Epidermal melanocyte (primary cell): ENCODE data around the gene KNSTRN.

Source experiments
- DNase-seq: peaks from one replicate; pipeline ENCODE4 v3.0.0; 2011; ENCODE audit warnings: low spot score; ENCODE audit not compliant: insufficient read length

Gene KNSTRN

GRCh38 chr15:40345867-40346578, 36.5 kb upstream of the KNSTRN start:
- no peak for DNase-seq

GRCh38 chr15:40346579-40347558, 35.7 kb upstream of the KNSTRN start:
- no peak for DNase-seq

- DNase-seq: no peak
These were observed 34.7 kb upstream of the KNSTRN start for GRCh38 chr15:40347559-40348473.

GRCh38 chr15:40348474-40348870, 34.0 kb upstream of the KNSTRN start:
- no peak for DNase-seq

- no peak for DNase-seq
These were observed 33.4 kb upstream of the KNSTRN start for GRCh38 chr15:40349163-40349562.

GRCh38 chr15:40352281-40352901, 30.1 kb upstream of the KNSTRN start:
- no peak for DNase-seq

GRCh38 chr15:40353697-40354096, 28.8 kb upstream of the KNSTRN start:
- DNase-seq: no peak

GRCh38 chr15:40354408-40355171, 27.9 kb upstream of the KNSTRN start:
- DNase-seq: no peak

GRCh38 chr15:40355976-40356585, 26.4 kb upstream of the KNSTRN start:
- no peak for DNase-seq

- DNase-seq: no peak
These were observed 25.3 kb upstream of the KNSTRN start for GRCh38 chr15:40357246-40357645.

- DNase-seq: peak; percentile 98
These were observed 24.6 kb upstream of the KNSTRN start, which contains the start of gene DISP2 for GRCh38 chr15:40357723-40358470. TSS of gene DISP2 (plus strand) at chr15:40358219. CDS start at chr15:40358322, 103 bp downstream.

GRCh38 chr15:40358471-40359353, 23.8 kb upstream of the KNSTRN start:
- no peak for DNase-seq

- no peak for DNase-seq
These were observed 22.5 kb upstream of the KNSTRN start for GRCh38 chr15:40360015-40360414.

GRCh38 chr15:40361640-40362039, 20.9 kb upstream of the KNSTRN start:
- DNase-seq: no peak

GRCh38 chr15:40363611-40364010, 18.9 kb upstream of the KNSTRN start:
- no peak for DNase-seq

GRCh38 chr15:40364251-40364650, 18.3 kb upstream of the KNSTRN start:
- no peak for DNase-seq

- DNase-seq: no peak
These were observed 17.5 kb upstream of the KNSTRN start for GRCh38 chr15:40365016-40365415.
